H1 (cell line): ENCODE results near the gene SPECC1. TPM values are rescaled to one million over a fixed set of nuclear protein-coding genes. Genes with fewer than 3 reads are reported as not detected.
A peak's percentile ranks its signal among the peaks of the same experiment; 100 is the strongest.

Experiments used
- CTCF ChIA-PET: fragments of 300-600 bp; sonication (Branson Sonifier 250); formaldehyde crosslinking; loops from one replicate; lab custom pipeline; 2021; ENCODE audit not compliant: partially characterized antibody; lab: Charles Lee
- POLR2A ChIA-PET: fragments of 300-600 bp; sonication (Branson Sonifier 250); formaldehyde crosslinking; loops from one replicate; lab custom pipeline; 2021; ENCODE audit warnings: inconsistent platforms; ENCODE audit not compliant: partially characterized antibody; lab: Charles Lee
- DNase-seq, 2 experiments: peaks; one replicate each; pipeline versions ENCODE4 v3.0.0 to v3.0.0-alpha.2; 2010 to 2022; ENCODE audit warnings: low spot score in 2 of 2, low read depth in 1 of 2, mixed read lengths in 1 of 2
- FAIRE-seq: peaks from 2 replicates; lab custom pipeline; 2011; peaks lifted over from hg19 to GRCh38; lab: Jason Lieb, UNC
- H2AFZ ChIP-seq: 2 replicates; pipeline ENCODE4 v1.8.1; 2012; ENCODE audit warnings: low read length, inconsistent platforms
- H2AK5ac ChIP-seq: 2 replicates; pipeline ENCODE4 v1.6.1; 2013; ENCODE audit warnings: low read depth, low read length
- H2BK120ac ChIP-seq: replicated peaks from 2 replicates; pipeline ENCODE3; 2013; ENCODE audit warnings: low read depth, low read length, inconsistent platforms
- H2BK12ac ChIP-seq: 2 replicates; pipeline ENCODE4 v1.6.1; 2013; ENCODE audit warnings: low read depth, low read length
- H2BK15ac ChIP-seq: 2 replicates; pipeline ENCODE4 v1.6.1; 2013; ENCODE audit warnings: low read length
- H2BK20ac ChIP-seq: 2 replicates; pipeline ENCODE4 v1.6.1; 2013; ENCODE audit warnings: low read length
- H2BK5ac ChIP-seq: 2 replicates; pipeline ENCODE4 v1.6.1; 2013; ENCODE audit warnings: low read depth, low read length
- H3K14ac ChIP-seq: 2 replicates; pipeline ENCODE4 v1.6.1; 2013; ENCODE audit warnings: inconsistent platforms; ENCODE audit not compliant: insufficient read length
- H3K18ac ChIP-seq: 2 replicates; pipeline ENCODE4 v1.6.1; 2013; ENCODE audit warnings: low read length; ENCODE audit errors: extremely low read depth
- H3K23ac ChIP-seq: 2 replicates; pipeline ENCODE4 v1.6.1; 2013; ENCODE audit warnings: inconsistent platforms; ENCODE audit not compliant: insufficient read length
- H3K23me2 ChIP-seq: 2 replicates; pipeline ENCODE4 v1.6.1; 2013; ENCODE audit warnings: low read depth, low read length
- H3K27ac ChIP-seq: 2 replicates; pipeline ENCODE4 v1.6.1; 2011; ENCODE audit warnings: low read depth, low read length, inconsistent platforms
- H3K27me3 ChIP-seq, 4 experiments: replicated peaks in 1 of 4; 1 replicate in 1 of 4; 2 replicates in 3 of 4; pipeline versions ENCODE4 v1.6.1 to v1.8.1; 2011 to 2013; ENCODE audit warnings: low read length in 3 of 4, mild to moderate bottlenecking in 3 of 4, inconsistent platforms in 2 of 4, mixed read lengths in 2 of 4, moderate library complexity in 1 of 4; ENCODE audit not compliant: control insufficient read depth in 3 of 4, insufficient read depth in 3 of 4; ENCODE audit errors: extremely low read depth in 1 of 4
- H3K36me3 ChIP-seq, 4 experiments: 2 replicates each; pipeline versions ENCODE4 v1.6.1 to v1.8.1; 2011 to 2013; ENCODE audit warnings: mild to moderate bottlenecking in 4 of 4, low read length in 3 of 4, moderate library complexity in 2 of 4, control low read depth in 1 of 4, inconsistent platforms in 1 of 4; ENCODE audit not compliant: insufficient read depth in 4 of 4, control insufficient read depth in 2 of 4
- H3K4ac ChIP-seq: replicated peaks from 2 replicates; pipeline ENCODE3; 2013; ENCODE audit warnings: low read length, low read depth, mixed read lengths, inconsistent platforms; ENCODE audit not compliant: insufficient read length
- H3K4me1 ChIP-seq, 4 experiments: replicated peaks in 1 of 4; 1 replicate in 1 of 4; 2 replicates in 3 of 4; pipeline versions ENCODE4 v1.6.1 to v1.8.1; 2011 to 2013; ENCODE audit warnings: low read length in 3 of 4, inconsistent platforms in 2 of 4, mixed read lengths in 1 of 4; ENCODE audit not compliant: insufficient read depth in 4 of 4, control insufficient read depth in 3 of 4
- H3K4me2 ChIP-seq, 2 experiments: 2 replicates each; pipeline versions ENCODE4 v1.6.1 to v1.8.1; 2011 to 2013; ENCODE audit warnings: low read depth in 2 of 2, low read length in 2 of 2, control low read depth in 1 of 2, inconsistent platforms in 1 of 2, mild to moderate bottlenecking in 1 of 2; ENCODE audit not compliant: insufficient read depth in 1 of 2
- H3K4me3 ChIP-seq, 4 experiments: fragments of 200-600, 300-600 bp in 1 of 4; sonication (generic), shearing (Covaris generic), sonication (Bioruptor Twin) in 1 of 4; 2 replicates each; pipeline versions ENCODE4 v1.5.1 to v1.8.1; 2011 to 2016; ENCODE audit warnings: low read length in 4 of 4, low read depth in 3 of 4, control low read depth in 2 of 4, inconsistent platforms in 2 of 4, mild to moderate bottlenecking in 2 of 4, mixed read lengths in 1 of 4, moderate library complexity in 1 of 4; ENCODE audit not compliant: insufficient read depth in 2 of 4; ENCODE audit errors: extremely low read depth in 1 of 4
- H3K56ac ChIP-seq: replicated peaks from 2 replicates; pipeline ENCODE3; 2013; ENCODE audit warnings: low read depth, mild to moderate bottlenecking, mixed read lengths, low read length, inconsistent platforms; ENCODE audit not compliant: insufficient read length
- H3K79me1 ChIP-seq: 2 replicates; pipeline ENCODE4 v1.6.1; 2013; ENCODE audit warnings: low read depth, low read length, control low read depth
- H3K79me2 ChIP-seq, 2 experiments: 2 replicates each; pipeline versions ENCODE4 v1.6.1 to v1.8.1; 2012 to 2013; ENCODE audit warnings: low read length in 2 of 2, mild to moderate bottlenecking in 2 of 2, inconsistent platforms in 1 of 2; ENCODE audit not compliant: insufficient read depth in 2 of 2, control insufficient read depth in 1 of 2
- H3K9ac ChIP-seq, 4 experiments: replicated peaks in 1 of 4; 1 replicate in 1 of 4; 2 replicates in 3 of 4; pipeline versions ENCODE4 v1.6.1 to v1.8.1; 2011 to 2013; ENCODE audit warnings: low read depth in 3 of 4, low read length in 3 of 4, control low read depth in 2 of 4, mild to moderate bottlenecking in 2 of 4, moderate library complexity in 2 of 4, inconsistent platforms in 1 of 4; ENCODE audit errors: extremely low read depth in 1 of 4
- H3K9me3 ChIP-seq, 2 experiments: 2 replicates each; pipeline versions ENCODE4 v1.6.1 to v1.8.1; 2012 to 2013; ENCODE audit warnings: mild to moderate bottlenecking in 2 of 2, moderate library complexity in 2 of 2, control low read depth in 1 of 2, inconsistent platforms in 1 of 2, low read depth in 1 of 2, low read length in 1 of 2, mixed read lengths in 1 of 2; ENCODE audit not compliant: insufficient read depth in 2 of 2
- H4K20me1 ChIP-seq, 2 experiments: replicated peaks in 1 of 2; 2 replicates each; pipeline versions ENCODE3 to v1.8.1; 2011 to 2013; ENCODE audit warnings: inconsistent platforms in 2 of 2, low read length in 2 of 2, mild to moderate bottlenecking in 1 of 2; ENCODE audit not compliant: insufficient read depth in 2 of 2, control insufficient read depth in 1 of 2
- H4K5ac ChIP-seq: 2 replicates; pipeline ENCODE4 v1.6.1; 2013; ENCODE audit warnings: low read length, low read depth, mixed read lengths, inconsistent platforms; ENCODE audit not compliant: insufficient read length
- H4K8ac ChIP-seq: 2 replicates; pipeline ENCODE4 v1.8.0; 2013; ENCODE audit warnings: mild to moderate bottlenecking, moderate library complexity, low read length, inconsistent platforms; ENCODE audit not compliant: insufficient read depth; ENCODE audit errors: extremely low read depth
- H4K91ac ChIP-seq: replicated peaks from 2 replicates; pipeline ENCODE3; 2013; ENCODE audit warnings: low read length, mixed read lengths, inconsistent platforms; ENCODE audit not compliant: insufficient read length
- CREB1 ChIP-seq: IDR thresholded peaks from 2 replicates; pipeline ENCODE4 v1.6.1; 2012; ENCODE audit warnings: inconsistent platforms
- EGR1 ChIP-seq: IDR thresholded peaks from 2 replicates; pipeline ENCODE4 v1.6.1; 2011; ENCODE audit warnings: low read depth, low read length, borderline replicate concordance
- POLR2A ChIP-seq, 2 experiments: IDR thresholded peaks; 1 replicate in 1 of 2; 2 replicates in 1 of 2; pipeline ENCODE4 v1.6.1; 2011; ENCODE audit warnings: low read depth in 2 of 2, low read length in 2 of 2, mild to moderate bottlenecking in 2 of 2; ENCODE audit errors: control extremely low read depth in 1 of 2
- POLR2AphosphoS5 ChIP-seq: IDR thresholded peaks from 2 replicates; pipeline ENCODE4 v1.6.1; 2011; ENCODE audit warnings: low read depth, low read length
- RAD21 ChIP-seq, 2 experiments: IDR thresholded peaks in 1 of 2; conservative IDR thresholded peaks in 1 of 2; 2 replicates each; pipeline ENCODE4 v1.6.1; 2011; ENCODE audit warnings: low read depth in 2 of 2, low read length in 2 of 2, improper control_type of control experiment in 1 of 2, inconsistent platforms in 1 of 2, mild to moderate bottlenecking in 1 of 2, moderate library complexity in 1 of 2
- RXRA ChIP-seq: IDR thresholded peaks from 2 replicates; pipeline ENCODE4 v1.6.1; 2011; ENCODE audit warnings: low read depth, mild to moderate bottlenecking, low read length, moderate library complexity; ENCODE audit not compliant: insufficient read depth
- SIN3A ChIP-seq, 2 experiments: IDR thresholded peaks in 1 of 2; conservative IDR thresholded peaks in 1 of 2; 2 replicates each; pipeline ENCODE4 v1.6.1; 2011 to 2012; ENCODE audit warnings: low read length in 2 of 2, improper control_type of control experiment in 1 of 2, low read depth in 1 of 2, mild to moderate bottlenecking in 1 of 2
- SRF ChIP-seq: IDR thresholded peaks from 2 replicates; pipeline ENCODE4 v1.6.1; 2011; ENCODE audit warnings: mild to moderate bottlenecking, low read depth, low read length, moderate library complexity
- SUZ12 ChIP-seq: fragments of 200-600 bp; sonication (generic); IDR thresholded peaks from 2 replicates; pipeline ENCODE4 v1.6.1; 2012; ENCODE audit warnings: mild to moderate bottlenecking, inconsistent platforms, low read length, moderate library complexity, mixed read lengths
- TAF7 ChIP-seq: optimal IDR thresholded peaks from 2 replicates; pipeline ENCODE3; 2011; ENCODE audit warnings: low read depth, mild to moderate bottlenecking, inconsistent platforms, low read length, moderate library complexity, borderline replicate concordance
- TCF12 ChIP-seq: IDR thresholded peaks from 2 replicates; pipeline ENCODE4 v1.6.1; 2011; ENCODE audit warnings: low read depth, mild to moderate bottlenecking, low read length
- TEAD4 ChIP-seq: IDR thresholded peaks from 2 replicates; pipeline ENCODE4 v1.6.1; 2012; ENCODE audit warnings: low read depth, low read length, inconsistent platforms, mixed read lengths
- WGBS, 2 experiments: shearing (Covaris generic) in 1 of 2; methylation state at CpG; one replicate each; pipeline versions ENCODE4 v1.1.6 to v1.1.7; 2013 to 2015; ENCODE audit warnings: low lambda C conversion rate in 2 of 2, mixed read lengths in 2 of 2, inconsistent platforms in 1 of 2, low coverage in 1 of 2, missing lambda C conversion rate in 1 of 2; ENCODE audit not compliant: insufficient replicate concordance in 2 of 2, insufficient coverage in 1 of 2, insufficient read length in 1 of 2; ENCODE audit errors: extremely low coverage in 1 of 2, missing lambda C conversion rate in 1 of 2; 5-methylcytosine and 5-hydroxymethylcytosine counted together
- polyA plus RNA-seq, 7 experiments: library from polyadenylated mRNA; depleted of rRNA in 3 of 7; stranded (reverse) in 5 of 7; unstranded in 2 of 7; fragments of >200 nt in 5 of 7; fragments of 200-250 nt in 2 of 7; gene quantifications; 1 replicate in 5 of 7; 2 replicates in 1 of 7; 4 replicates in 1 of 7; pipeline versions ENCODE4 v1.2.1 to v1.2.3, GENCODE V29; 2011 to 2013; ENCODE audit warnings: missing spikeins in 2 of 7, mixed read lengths in 2 of 7
- total RNA-seq: library from RNA; stranded (reverse); fragmentation: NEBNext Ultra II Directional; extraction: Animal tissue kit (Norgen Biotek cat#: 25700); gene quantifications from 2 replicates; pipeline ENCODE4 v1.2.1, GENCODE V29; 2021

Gene SPECC1
- total and polyA plus RNA-seq, 2 of the 8 experiments (the other 6 are each of a cell fraction or from before 2014, with no cell fraction given), result 35.8 to 87.9 TPM

GRCh38 chr17:19978805-19979211 lies 30.4 kb upstream of the SPECC1 start:
- peak overlapping the region; percentile 73 to 79 for H3K4me2 ChIP-seq
- no peak overlapping the region for H4K91ac ChIP-seq
- no peaks in the 10 kb centered on the region for H3K9me3 ChIP-seq
- H2BK120ac ChIP-seq, result no peak overlapping the region
- peaks cover 2 to 9% (median 3%) of the 10 kb centered on the region in 4 experiments; a peak in 4 of 7 replicates for H3K4me1 ChIP-seq
- WGBS, 2 experiments, result 7% methylated on average over 13 of the region's 13 CpGs; no CpG with 5 or more reads in 1 of the 2 experiments
- no peak overlapping the region for H4K5ac ChIP-seq
- peak overlapping the region; percentile 98 for H2AK5ac ChIP-seq
- H3K56ac ChIP-seq, result no peak overlapping the region
- no peaks in the 10 kb centered on the region for H4K20me1 ChIP-seq
- H2BK12ac ChIP-seq, result no peak overlapping the region
- FAIRE-seq (peak; percentile 32), DNase-seq (no peak)
- no peak overlapping the region for H4K8ac ChIP-seq
- H3K4ac ChIP-seq, result peak overlapping the region; percentile 28
- no peak overlapping the region for H3K23ac ChIP-seq
- peak overlapping the region; percentile 65; the same call in 1 of the 2 replicates for H3K18ac ChIP-seq
- H2BK20ac ChIP-seq, result no peak overlapping the region
- peaks cover 6% of the 10 kb centered on the region; the same call in 1 of the 2 replicates for H3K79me1 ChIP-seq
- H2AFZ ChIP-seq, result no peak overlapping the region
- peak overlapping the region; percentile 98 for H2BK5ac ChIP-seq
- H3K27ac ChIP-seq, result peak overlapping the region; percentile 91
- H2BK15ac ChIP-seq, result 0 out of 2 replicates have a peak overlapping the region, but pooled peaks have one; percentile 92
- H3K36me3 ChIP-seq, result no peaks in the 10 kb centered on the region; a peak in 1 of 8 replicates
- peak overlapping the region; percentile 78 to 98 (median 90); a peak in 7 of 8 replicates for H3K4me3 ChIP-seq
- H3K23me2 ChIP-seq, result peaks cover 19% of the 10 kb centered on the region
- H3K79me2 ChIP-seq, result peaks cover 19 to 35% of the 10 kb centered on the region in 2 experiments
- peak overlapping the region in 3 of 4 experiments; percentile 88 to 92 (median 88); a peak in 6 of 7 replicates for H3K9ac ChIP-seq
- H3K27me3 ChIP-seq, result no peaks in the 10 kb centered on the region
- no peak overlapping the region for H3K14ac ChIP-seq
- CTCF ChIA-PET, result interaction anchor here (1.0 kb wide), 1 partner anchor 12 kb away, joined by 3 read pairs; no protein-coding TSS in a partner anchor
- POLR2A ChIA-PET, result interaction anchor here (0.8 to 1.8 kb wide), 5 partner anchors 14 to 331 kb away, joined by 3 to 11 read pairs (median 11); partner anchors contain the start of gene SPECC1
- TF ChIP-seq SIN3A (conservative IDR thresholded peaks at IDR 0.05 in 1 of 2, IDR thresholded peaks at IDR 0.05 in 1 of 2; ENCODE audit: low read depth in 1 of 2, low read length in 2 of 2) (no peak), POLR2A (IDR thresholded peaks at IDR 0.05; ENCODE audit: control extremely low read depth in 1 of 2, low read depth in 2 of 2, low read length in 2 of 2) (peak in 1 of 2 experiments; percentile 36; a peak in 1 of 3 replicates), SUZ12 (no peak), TAF7 (no peak), TCF12 (no peak), EGR1 (no peak), CREB1 (no peak), RXRA (no peak), SRF (peak; percentile 64; the same call in 1 of the 2 replicates), POLR2AphosphoS5 (peak; percentile 61), TEAD4 (no peak), RAD21 (IDR thresholded peaks at IDR 0.05 in 1 of 2, conservative IDR thresholded peaks at IDR 0.05 in 1 of 2; ENCODE audit: low read depth in 2 of 2, low read length in 2 of 2) (no peak)
